ENCODE results near the gene SPCS1.

DNA sequence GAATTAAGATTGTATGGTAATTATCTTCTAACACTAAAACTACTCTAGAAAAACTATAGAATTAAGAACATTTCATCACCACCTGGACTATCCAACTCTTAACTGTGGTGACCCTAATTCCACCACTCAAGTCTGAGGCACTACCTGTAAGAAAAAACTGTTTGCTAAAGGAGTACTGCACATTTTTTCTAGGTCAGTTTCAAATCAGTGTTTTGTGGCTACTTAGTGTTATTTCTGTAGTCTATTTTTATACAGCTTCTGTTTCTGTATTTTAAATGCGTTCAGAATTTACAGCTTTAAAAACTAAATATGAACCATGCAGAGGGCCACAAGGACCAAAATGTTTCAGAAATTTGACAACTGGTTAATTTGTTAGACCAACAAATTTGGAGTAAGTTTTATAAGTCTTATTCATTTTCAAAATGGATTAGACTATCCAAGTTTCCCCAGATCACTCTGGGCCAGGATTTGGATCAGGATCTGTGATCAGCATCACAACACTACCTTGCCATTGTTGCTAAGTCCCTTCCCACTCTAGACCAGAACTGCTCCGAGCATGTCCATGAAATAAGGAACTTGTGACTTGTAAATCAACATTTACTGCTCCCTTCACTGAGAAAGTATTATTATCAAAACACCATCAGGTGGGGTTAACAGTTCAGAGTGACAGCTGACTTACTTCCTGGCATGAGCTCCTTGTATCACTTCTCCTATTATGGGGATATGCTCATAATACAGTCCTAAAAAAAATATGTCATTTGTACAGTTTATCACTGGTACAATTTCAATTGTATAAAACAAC lies 8.9 kb upstream of the SPCS1 start:
- TF ChIP-seq, protein P1, sequence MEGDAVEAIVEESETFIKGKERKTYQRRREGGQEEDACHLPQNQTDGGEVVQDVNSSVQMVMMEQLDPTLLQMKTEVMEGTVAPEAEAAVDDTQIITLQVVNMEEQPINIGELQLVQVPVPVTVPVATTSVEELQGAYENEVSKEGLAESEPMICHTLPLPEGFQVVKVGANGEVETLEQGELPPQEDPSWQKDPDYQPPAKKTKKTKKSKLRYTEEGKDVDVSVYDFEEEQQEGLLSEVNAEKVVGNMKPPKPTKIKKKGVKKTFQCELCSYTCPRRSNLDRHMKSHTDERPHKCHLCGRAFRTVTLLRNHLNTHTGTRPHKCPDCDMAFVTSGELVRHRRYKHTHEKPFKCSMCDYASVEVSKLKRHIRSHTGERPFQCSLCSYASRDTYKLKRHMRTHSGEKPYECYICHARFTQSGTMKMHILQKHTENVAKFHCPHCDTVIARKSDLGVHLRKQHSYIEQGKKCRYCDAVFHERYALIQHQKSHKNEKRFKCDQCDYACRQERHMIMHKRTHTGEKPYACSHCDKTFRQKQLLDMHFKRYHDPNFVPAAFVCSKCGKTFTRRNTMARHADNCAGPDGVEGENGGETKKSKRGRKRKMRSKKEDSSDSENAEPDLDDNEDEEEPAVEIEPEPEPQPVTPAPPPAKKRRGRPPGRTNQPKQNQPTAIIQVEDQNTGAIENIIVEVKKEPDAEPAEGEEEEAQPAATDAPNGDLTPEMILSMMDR (IDR thresholded peaks at IDR 0.05) = no peak
- no peak for TF ChIP-seq POLR2A (IDR thresholded peaks at IDR 0.05)

Measured in lower leg skin (tissue), 3 donors.